Measurements from ENCODE around the gene DDR2.
"Not testable (repeated sequence)": the region's sequence is repeated elsewhere in the genome, so short reads cannot be mapped to it uniquely, and the experiment has no call there.

Gene DDR2

GRCh38 chr1:162724583-162725120 lies 92.4 kb downstream of the DDR2 start:
- H3K27ac ChIP-seq (ENCODE audit: low read depth, low read length, severe bottlenecking) = no peak overlapping the region
- no peaks in the 10 kb centered on the region for H3K36me3 ChIP-seq (ENCODE audit: control insufficient read depth, insufficient read depth, low read length)
- H3K9me3 ChIP-seq (ENCODE audit: control insufficient read depth, low read length) = no peaks in the 10 kb centered on the region
- no peak overlapping the region for H3K4me3 ChIP-seq (ENCODE audit: extremely low read depth, insufficient read depth, low read length, poor library complexity, severe bottlenecking)
- H3K4me1 ChIP-seq (ENCODE audit: control insufficient read depth, insufficient read depth, low read length, poor library complexity, severe bottlenecking) = no peaks in the 10 kb centered on the region
- WGBS, 2 experiments (ENCODE audit: insufficient coverage in 2 of 2) = 89 to 98% methylated on average over 5 to 6 of the region's 7 CpGs

GRCh38 chr1:162725301-162725837 lies 93.1 kb downstream of the DDR2 start:
- Histone ChIP-seq H3K27ac (ENCODE audit: low read depth, low read length, severe bottlenecking) (no peak overlapping the region), H3K36me3 (ENCODE audit: control insufficient read depth, insufficient read depth, low read length) (no peaks in the 10 kb centered on the region), H3K4me1 (ENCODE audit: control insufficient read depth, insufficient read depth, low read length, poor library complexity, severe bottlenecking) (no peaks in the 10 kb centered on the region), H3K9me3 (ENCODE audit: control insufficient read depth, low read length) (no peaks in the 10 kb centered on the region), H3K4me3 (ENCODE audit: extremely low read depth, insufficient read depth, low read length, poor library complexity, severe bottlenecking) (no peak overlapping the region)
- 92 to 100% methylated on average over 3 to 5 of the region's 7 CpGs for WGBS, 2 experiments (ENCODE audit: insufficient coverage in 2 of 2)

GRCh38 chr1:162726555-162726954 lies 94.3 kb downstream of the DDR2 start:
- no peaks in the 10 kb centered on the region for H3K36me3 ChIP-seq (ENCODE audit: control insufficient read depth, insufficient read depth, low read length)
- peak overlapping the region; percentile 5 for H3K27ac ChIP-seq (ENCODE audit: low read depth, low read length, severe bottlenecking)
- no peaks in the 10 kb centered on the region for H3K9me3 ChIP-seq (ENCODE audit: control insufficient read depth, low read length)
- H3K4me1 ChIP-seq (ENCODE audit: control insufficient read depth, insufficient read depth, low read length, poor library complexity, severe bottlenecking) = no peaks in the 10 kb centered on the region
- no peak overlapping the region for H3K4me3 ChIP-seq (ENCODE audit: extremely low read depth, insufficient read depth, low read length, poor library complexity, severe bottlenecking)
- WGBS, 2 experiments (ENCODE audit: insufficient coverage in 2 of 2) = 87 to 100% methylated on average over 1 to 2 of the region's 3 CpGs

GRCh38 chr1:162727493-162727892 lies 95.2 kb downstream of the DDR2 start:
- no CpG with 5 or more reads among the region's 1 CpG for WGBS, 2 experiments (ENCODE audit: insufficient coverage in 2 of 2)
- H3K4me1 ChIP-seq (ENCODE audit: control insufficient read depth, insufficient read depth, low read length, poor library complexity, severe bottlenecking) = not testable (repeated sequence)

GRCh38 chr1:162728573-162728972 lies 96.3 kb downstream of the DDR2 start:
- H3K36me3 ChIP-seq (ENCODE audit: control insufficient read depth, insufficient read depth, low read length) = no peaks in the 10 kb centered on the region
- no peak overlapping the region for H3K4me3 ChIP-seq (ENCODE audit: extremely low read depth, insufficient read depth, low read length, poor library complexity, severe bottlenecking)
- no peak overlapping the region for H3K27ac ChIP-seq (ENCODE audit: low read depth, low read length, severe bottlenecking)
- WGBS, 2 experiments (ENCODE audit: insufficient coverage in 2 of 2) = 83 to 92% methylated on average over 2 of the region's 2 CpGs
- H3K4me1 ChIP-seq (ENCODE audit: control insufficient read depth, insufficient read depth, low read length, poor library complexity, severe bottlenecking) = peaks cover 2% of the 10 kb centered on the region
- no peaks in the 10 kb centered on the region for H3K9me3 ChIP-seq (ENCODE audit: control insufficient read depth, low read length)

More at GRCh38 chr1:162727493-162727892, 95.2 kb downstream of the DDR2 start:
- not testable (repeated sequence) for H3K4me3 ChIP-seq (ENCODE audit: extremely low read depth, insufficient read depth, low read length, poor library complexity, severe bottlenecking); H3K9me3 ChIP-seq (ENCODE audit: control insufficient read depth, low read length); H3K27ac ChIP-seq (ENCODE audit: low read depth, low read length, severe bottlenecking); H3K36me3 ChIP-seq (ENCODE audit: control insufficient read depth, insufficient read depth, low read length)

- H3K27ac ChIP-seq (ENCODE audit: low read depth, low read length, severe bottlenecking); H3K36me3 ChIP-seq (ENCODE audit: control insufficient read depth, insufficient read depth, low read length); H3K4me3 ChIP-seq (ENCODE audit: extremely low read depth, insufficient read depth, low read length, poor library complexity, severe bottlenecking); H3K9me3 ChIP-seq (ENCODE audit: control insufficient read depth, low read length); H3K4me1 ChIP-seq (ENCODE audit: control insufficient read depth, insufficient read depth, low read length, poor library complexity, severe bottlenecking): not testable (repeated sequence)
- no CpG with 5 or more reads among the region's 1 CpG for WGBS, 2 experiments (ENCODE audit: insufficient coverage in 2 of 2)
These were observed 97.0 kb downstream of the DDR2 start for GRCh38 chr1:162729195-162729774.

- Histone ChIP-seq H3K4me1 (ENCODE audit: control insufficient read depth, insufficient read depth, low read length, poor library complexity, severe bottlenecking) (peaks cover 2% of the 10 kb centered on the region), H3K27ac (ENCODE audit: low read depth, low read length, severe bottlenecking) (no peak overlapping the region), H3K9me3 (ENCODE audit: control insufficient read depth, low read length) (no peaks in the 10 kb centered on the region), H3K4me3 (ENCODE audit: extremely low read depth, insufficient read depth, low read length, poor library complexity, severe bottlenecking) (no peak overlapping the region), H3K36me3 (ENCODE audit: control insufficient read depth, insufficient read depth, low read length) (no peaks in the 10 kb centered on the region)
These were observed 99.8 kb downstream of the DDR2 start for GRCh38 chr1:162732094-162732493.

GRCh38 chr1:162732566-162733335 lies 100.5 kb downstream of the DDR2 start:
- Histone ChIP-seq H3K4me1 (ENCODE audit: control insufficient read depth, insufficient read depth, low read length, poor library complexity, severe bottlenecking) (peaks cover 2% of the 10 kb centered on the region), H3K27ac (ENCODE audit: low read depth, low read length, severe bottlenecking) (no peak overlapping the region), H3K4me3 (ENCODE audit: extremely low read depth, insufficient read depth, low read length, poor library complexity, severe bottlenecking) (no peak overlapping the region), H3K36me3 (ENCODE audit: control insufficient read depth, insufficient read depth, low read length) (no peaks in the 10 kb centered on the region), H3K9me3 (ENCODE audit: control insufficient read depth, low read length) (no peaks in the 10 kb centered on the region)
- WGBS, 2 experiments (ENCODE audit: insufficient coverage in 2 of 2) = 88 to 92% methylated on average over 8 of the region's 8 CpGs

GRCh38 chr1:162733336-162733590 lies 101.0 kb downstream of the DDR2 start:
- Histone ChIP-seq H3K4me1 (ENCODE audit: control insufficient read depth, insufficient read depth, low read length, poor library complexity, severe bottlenecking) (peaks cover 2% of the 10 kb centered on the region), H3K36me3 (ENCODE audit: control insufficient read depth, insufficient read depth, low read length) (no peaks in the 10 kb centered on the region), H3K27ac (ENCODE audit: low read depth, low read length, severe bottlenecking) (no peak overlapping the region), H3K4me3 (ENCODE audit: extremely low read depth, insufficient read depth, low read length, poor library complexity, severe bottlenecking) (no peak overlapping the region), H3K9me3 (ENCODE audit: control insufficient read depth, low read length) (no peaks in the 10 kb centered on the region)
- WGBS, 2 experiments (ENCODE audit: insufficient coverage in 2 of 2) = 44 to 100% methylated on average over 1 of the region's 1 CpG

- Histone ChIP-seq H3K36me3 (ENCODE audit: control insufficient read depth, insufficient read depth, low read length) (no peaks in the 10 kb centered on the region), H3K4me3 (ENCODE audit: extremely low read depth, insufficient read depth, low read length, poor library complexity, severe bottlenecking) (no peak overlapping the region)
- no CpG with 5 or more reads among the region's 2 CpGs for WGBS, 2 experiments (ENCODE audit: insufficient coverage in 2 of 2)
These were observed 101.8 kb downstream of the DDR2 start for GRCh38 chr1:162734047-162734446.

GRCh38 chr1:162736184-162736583 lies 103.9 kb downstream of the DDR2 start:
- no peak overlapping the region for H3K4me3 ChIP-seq (ENCODE audit: extremely low read depth, insufficient read depth, low read length, poor library complexity, severe bottlenecking)
- no peaks in the 10 kb centered on the region for H3K36me3 ChIP-seq (ENCODE audit: control insufficient read depth, insufficient read depth, low read length)
- no peaks in the 10 kb centered on the region for H3K9me3 ChIP-seq (ENCODE audit: control insufficient read depth, low read length)
- peaks cover 2% of the 10 kb centered on the region for H3K4me1 ChIP-seq (ENCODE audit: control insufficient read depth, insufficient read depth, low read length, poor library complexity, severe bottlenecking)
- 97 to 100% methylated on average over 3 of the region's 3 CpGs for WGBS, 2 experiments (ENCODE audit: insufficient coverage in 2 of 2)
- H3K27ac ChIP-seq (ENCODE audit: low read depth, low read length, severe bottlenecking) = no peak overlapping the region

More at GRCh38 chr1:162734047-162734446, 101.8 kb downstream of the DDR2 start:
- H3K9me3 ChIP-seq (ENCODE audit: control insufficient read depth, low read length) = no peaks in the 10 kb centered on the region
- H3K27ac ChIP-seq (ENCODE audit: low read depth, low read length, severe bottlenecking) = no peak overlapping the region
- H3K4me1 ChIP-seq (ENCODE audit: control insufficient read depth, insufficient read depth, low read length, poor library complexity, severe bottlenecking) = peaks cover 2% of the 10 kb centered on the region

Data from mesodermal cell (in vitro differentiated cells).